Neural cell (in vitro differentiated cells): ENCODE data around the gene FRS3.

Source experiments
- CTCF ChIP-seq: fragments of 450-650 bp; IDR thresholded peaks from 2 replicates; pipeline ENCODE4 v1.5.1; 2014; ENCODE audit warnings: antibody characterized with exemption, mild to moderate bottlenecking, moderate library complexity; ENCODE audit not compliant: poor library complexity, severe bottlenecking
- MXI1 ChIP-seq: fragments of 450-650 bp; conservative IDR thresholded peaks from 2 replicates; pipeline ENCODE4 v1.6.1; 2014; ENCODE audit warnings: antibody characterized with exemption, mild to moderate bottlenecking; ENCODE audit not compliant: poor library complexity, severe bottlenecking
- TF ChIP-seq, protein P1 (sequence below): IDR thresholded peaks from 2 replicates; pipeline ENCODE4 v1.6.1; 2012; ENCODE audit warnings: borderline replicate concordance

DNA sequence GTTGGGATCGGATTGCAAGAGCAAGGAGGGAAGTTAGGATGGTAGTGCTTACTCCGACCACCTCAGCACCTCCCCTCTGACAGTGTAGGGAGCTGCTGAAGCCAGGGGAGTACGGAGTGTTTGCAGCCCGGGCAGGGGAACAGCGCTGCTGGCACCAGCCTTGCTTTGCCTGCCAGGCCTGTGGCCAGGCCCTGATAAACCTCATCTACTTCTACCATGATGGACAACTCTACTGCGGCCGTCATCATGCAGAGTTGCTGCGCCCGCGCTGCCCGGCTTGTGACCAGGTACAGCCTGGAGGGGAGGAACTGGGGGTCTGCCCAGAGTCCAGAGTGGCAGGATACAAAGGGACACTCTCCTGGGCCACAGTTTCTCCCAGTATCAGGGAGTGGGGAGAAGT, 5.6 kb upstream of the FRS3 start:
- TF ChIP-seq MXI1 (no peak), CTCF (no peak)
- TF ChIP-seq, protein P1, sequence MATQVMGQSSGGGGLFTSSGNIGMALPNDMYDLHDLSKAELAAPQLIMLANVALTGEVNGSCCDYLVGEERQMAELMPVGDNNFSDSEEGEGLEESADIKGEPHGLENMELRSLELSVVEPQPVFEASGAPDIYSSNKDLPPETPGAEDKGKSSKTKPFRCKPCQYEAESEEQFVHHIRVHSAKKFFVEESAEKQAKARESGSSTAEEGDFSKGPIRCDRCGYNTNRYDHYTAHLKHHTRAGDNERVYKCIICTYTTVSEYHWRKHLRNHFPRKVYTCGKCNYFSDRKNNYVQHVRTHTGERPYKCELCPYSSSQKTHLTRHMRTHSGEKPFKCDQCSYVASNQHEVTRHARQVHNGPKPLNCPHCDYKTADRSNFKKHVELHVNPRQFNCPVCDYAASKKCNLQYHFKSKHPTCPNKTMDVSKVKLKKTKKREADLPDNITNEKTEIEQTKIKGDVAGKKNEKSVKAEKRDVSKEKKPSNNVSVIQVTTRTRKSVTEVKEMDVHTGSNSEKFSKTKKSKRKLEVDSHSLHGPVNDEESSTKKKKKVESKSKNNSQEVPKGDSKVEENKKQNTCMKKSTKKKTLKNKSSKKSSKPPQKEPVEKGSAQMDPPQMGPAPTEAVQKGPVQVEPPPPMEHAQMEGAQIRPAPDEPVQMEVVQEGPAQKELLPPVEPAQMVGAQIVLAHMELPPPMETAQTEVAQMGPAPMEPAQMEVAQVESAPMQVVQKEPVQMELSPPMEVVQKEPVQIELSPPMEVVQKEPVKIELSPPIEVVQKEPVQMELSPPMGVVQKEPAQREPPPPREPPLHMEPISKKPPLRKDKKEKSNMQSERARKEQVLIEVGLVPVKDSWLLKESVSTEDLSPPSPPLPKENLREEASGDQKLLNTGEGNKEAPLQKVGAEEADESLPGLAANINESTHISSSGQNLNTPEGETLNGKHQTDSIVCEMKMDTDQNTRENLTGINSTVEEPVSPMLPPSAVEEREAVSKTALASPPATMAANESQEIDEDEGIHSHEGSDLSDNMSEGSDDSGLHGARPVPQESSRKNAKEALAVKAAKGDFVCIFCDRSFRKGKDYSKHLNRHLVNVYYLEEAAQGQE: no peak
